Esophagus muscularis mucosa (tissue), 4 donors: ENCODE measurements around the gene PHF5A. TPM values are rescaled to one million over a fixed set of nuclear protein-coding genes. Genes with fewer than 3 reads are reported as not detected.

Experiments
- DNase-seq: peaks from one replicate; pipeline ENCODE4 v3.0.0-alpha.2; 2017; ENCODE audit errors: extremely low spot score
- H3K27ac ChIP-seq, 4 donors: fragments of 200-600 bp; sonication (generic); replicated peaks in 1 of 4; 1 replicate in 3 of 4; 2 replicates in 1 of 4; pipeline ENCODE4 v1.5.1; 2016 to 2019; ENCODE audit warnings: mild to moderate bottlenecking in 1 of 4
- H3K27me3 ChIP-seq, 4 donors: fragments of 200-600 bp; sonication (generic); one replicate each; pipeline versions ENCODE4 v1.5.1 to v1.6.0; 2016 to 2019
- H3K36me3 ChIP-seq, 4 donors: fragments of 200-600 bp; sonication (generic); one replicate each; pipeline ENCODE4 v1.5.1; 2016 to 2019
- H3K4me1 ChIP-seq, 4 donors: fragments of 200-600 bp; sonication (generic); one replicate each; pipeline ENCODE4 v1.5.1; 2016 to 2019
- H3K4me3 ChIP-seq, 4 donors: fragments of 200-600 bp; sonication (generic); 1 replicate in 2 of 4; 2 replicates in 2 of 4; pipeline ENCODE4 v1.5.1; 2016 to 2019; ENCODE audit warnings: mild to moderate bottlenecking in 4 of 4, moderate library complexity in 1 of 4
- H3K9me3 ChIP-seq, 4 donors: fragments of 200-600 bp; sonication (generic); 1 replicate in 3 of 4; 2 replicates in 1 of 4; pipeline ENCODE4 v1.5.1; 2016 to 2019
- EP300 ChIP-seq: sonication (generic); formaldehyde crosslinking; IDR thresholded peaks from one replicate; pipeline ENCODE4 v1.6.1; 2017; ENCODE audit warnings: antibody characterized with exemption
- POLR2A ChIP-seq: fragments of 450-650 bp; IDR thresholded peaks from one replicate; pipeline ENCODE4 v1.6.1; 2017; ENCODE audit warnings: antibody characterized with exemption, moderate library complexity, mild to moderate bottlenecking, low read depth
- POLR2AphosphoS5 ChIP-seq, 2 donors: sonication (generic); formaldehyde crosslinking; IDR thresholded peaks; one replicate each; pipeline ENCODE4 v1.6.1; 2017; ENCODE audit warnings: antibody characterized with exemption in 2 of 2
- WGBS: methylation state at CpG from one replicate; pipeline ENCODE4 v1.1.5; 2018; 5-methylcytosine and 5-hydroxymethylcytosine counted together
- intact Hi-C: fragments of 100-400 bp; cut with DNase I; formaldehyde crosslinking; loops from one replicate; pipeline ENCODE4 v1.15.1; 2023
- total RNA-seq, 4 donors: library from RNA; depleted of rRNA; stranded (reverse); fragments of >200 nt; gene quantifications; one replicate each; pipeline versions ENCODE4 v1.1.0 to v1.2.1, GENCODE V29; 2016
- TF ChIP-seq, protein P1 (sequence below), 3 experiments: fragments of 200-600 bp in 2 of 3; fragments of 450-650 bp in 1 of 3; sonication (generic) in 2 of 3; IDR thresholded peaks; one replicate each; pipeline ENCODE4 v1.5.1; 2017 to 2019; ENCODE audit warnings: antibody characterized with exemption in 3 of 3, mild to moderate bottlenecking in 2 of 3, moderate library complexity in 1 of 3

The PHF5A gene
- total RNA-seq, 4 donors from 2014 or later, result 36.5 to 46.1 (median 42.2) TPM

DNA sequence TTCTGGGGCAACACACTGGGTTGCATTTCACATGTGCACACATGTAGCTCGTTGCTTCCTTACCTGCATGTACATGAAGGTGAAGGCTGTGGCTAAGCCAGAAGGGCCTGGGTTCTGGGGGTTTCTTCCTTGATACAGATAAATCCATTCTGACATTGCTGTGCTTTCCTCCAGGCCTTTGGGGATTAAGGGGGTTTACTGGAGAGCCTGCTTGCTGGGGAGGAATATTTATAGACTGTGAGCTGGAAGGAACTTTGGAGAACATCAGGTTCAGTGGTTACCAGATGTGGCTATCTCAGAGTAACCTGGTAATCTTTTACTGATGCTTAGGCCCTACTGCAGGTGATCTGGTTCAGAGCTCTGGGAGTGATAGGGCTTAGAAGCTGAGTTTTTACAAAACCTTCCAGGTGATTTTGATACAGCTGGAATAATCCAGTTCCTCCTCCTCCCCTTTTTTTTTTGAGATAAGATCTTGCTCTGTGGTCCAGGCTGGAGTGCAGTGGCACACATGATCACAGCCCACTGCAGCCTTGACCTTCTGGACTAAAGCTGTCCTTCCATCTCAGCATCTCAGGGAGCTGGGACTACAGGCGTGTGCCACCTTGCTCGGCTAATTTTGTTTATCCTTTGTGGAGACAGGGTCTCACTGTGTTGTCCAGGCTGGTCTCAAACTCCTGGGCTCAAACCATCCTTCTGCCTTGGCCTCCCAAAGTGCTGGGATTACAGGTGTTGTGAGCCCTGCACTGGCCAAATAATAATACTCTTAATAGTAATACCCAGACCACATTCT is 20.3 kb upstream of the PHF5A start:
- DNase-seq, result no peak
- no peaks in the 10 kb centered on the region for H3K9me3 ChIP-seq
- peak overlapping the region; percentile 82 to 95 (median 86) for H3K27ac ChIP-seq
- intact Hi-C loops, result no loop called here
- H3K27me3 ChIP-seq, result no peaks in the 10 kb centered on the region
- H3K4me3 ChIP-seq, result no peak overlapping the region
- TF ChIP-seq, protein P1, sequence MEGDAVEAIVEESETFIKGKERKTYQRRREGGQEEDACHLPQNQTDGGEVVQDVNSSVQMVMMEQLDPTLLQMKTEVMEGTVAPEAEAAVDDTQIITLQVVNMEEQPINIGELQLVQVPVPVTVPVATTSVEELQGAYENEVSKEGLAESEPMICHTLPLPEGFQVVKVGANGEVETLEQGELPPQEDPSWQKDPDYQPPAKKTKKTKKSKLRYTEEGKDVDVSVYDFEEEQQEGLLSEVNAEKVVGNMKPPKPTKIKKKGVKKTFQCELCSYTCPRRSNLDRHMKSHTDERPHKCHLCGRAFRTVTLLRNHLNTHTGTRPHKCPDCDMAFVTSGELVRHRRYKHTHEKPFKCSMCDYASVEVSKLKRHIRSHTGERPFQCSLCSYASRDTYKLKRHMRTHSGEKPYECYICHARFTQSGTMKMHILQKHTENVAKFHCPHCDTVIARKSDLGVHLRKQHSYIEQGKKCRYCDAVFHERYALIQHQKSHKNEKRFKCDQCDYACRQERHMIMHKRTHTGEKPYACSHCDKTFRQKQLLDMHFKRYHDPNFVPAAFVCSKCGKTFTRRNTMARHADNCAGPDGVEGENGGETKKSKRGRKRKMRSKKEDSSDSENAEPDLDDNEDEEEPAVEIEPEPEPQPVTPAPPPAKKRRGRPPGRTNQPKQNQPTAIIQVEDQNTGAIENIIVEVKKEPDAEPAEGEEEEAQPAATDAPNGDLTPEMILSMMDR (IDR thresholded peaks at IDR 0.05), result no peak
- TF ChIP-seq POLR2A (no peak), POLR2AphosphoS5 (IDR thresholded peaks at IDR 0.05) (no peak), EP300 (no peak)
- 83% methylated on average over 3 of the region's 3 CpGs for WGBS
- H3K4me1 ChIP-seq, result peaks cover 87 to 100% (median 99%) of the 10 kb centered on the region in 4 donors
- no peaks in the 10 kb centered on the region for H3K36me3 ChIP-seq

DNA sequence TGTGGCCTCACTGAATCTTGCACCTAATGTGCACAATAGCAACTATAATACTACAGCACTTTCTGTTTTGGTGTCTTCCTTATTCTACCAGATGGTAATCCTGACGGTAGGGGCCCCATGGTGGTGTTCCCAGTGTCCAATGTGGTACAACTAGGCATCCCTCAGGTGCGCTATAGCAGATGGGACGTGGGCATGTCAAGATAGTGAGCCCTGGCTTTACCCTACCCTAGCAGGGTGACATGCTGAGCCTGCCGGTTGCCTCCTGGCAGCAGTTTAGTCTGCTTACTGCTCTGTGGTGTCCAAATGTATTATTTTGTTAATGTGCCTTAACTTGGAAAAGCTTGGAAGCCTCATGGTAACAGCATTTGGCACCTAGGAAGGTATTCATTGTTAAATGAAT is 19.6 kb upstream of the PHF5A start:
- no peak for DNase-seq
- WGBS, result 73% methylated on average over 4 of the region's 4 CpGs
- H3K27ac ChIP-seq, result peak overlapping the region; percentile 82 to 95 (median 86)

DNA sequence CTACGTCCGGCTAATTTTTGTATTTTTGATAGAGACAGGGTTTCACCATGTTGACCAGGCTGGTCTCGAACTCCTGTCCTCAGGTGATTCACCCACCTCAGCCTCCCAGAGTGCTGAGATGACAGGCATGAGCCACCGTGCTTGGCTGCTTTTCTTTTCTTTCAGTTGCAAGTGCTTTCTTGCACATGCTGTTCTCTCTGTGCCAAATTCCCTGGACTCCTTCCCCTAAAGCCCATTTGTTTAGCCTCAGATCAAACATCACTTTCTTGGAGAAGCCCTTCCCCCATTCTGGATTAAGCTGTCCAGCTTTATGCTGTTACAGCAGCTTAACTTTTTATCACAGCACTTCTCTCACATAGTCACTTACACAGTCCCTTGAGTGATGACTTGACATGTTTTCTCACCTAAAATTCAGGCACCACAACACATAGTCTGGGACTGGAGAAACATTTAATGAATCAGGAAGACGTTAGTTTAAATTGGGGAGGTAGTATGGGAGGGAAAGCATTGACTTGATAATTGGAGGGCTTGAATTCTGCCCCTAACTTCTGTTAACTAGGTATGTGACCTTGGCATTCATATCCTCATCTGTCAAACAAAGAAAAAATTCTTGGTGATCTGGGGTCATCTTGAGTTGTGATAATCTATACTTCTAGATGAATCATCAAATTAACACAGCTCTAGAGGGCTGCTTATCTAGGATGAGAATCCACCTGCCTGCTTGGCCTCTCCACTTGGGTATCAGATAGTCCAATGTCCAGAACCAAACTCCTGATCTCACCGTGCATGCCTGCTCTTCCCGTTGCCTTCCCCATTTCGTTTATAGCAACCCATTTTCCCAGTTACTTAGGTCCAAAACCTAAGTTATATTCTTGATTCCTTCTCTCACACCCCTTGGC is 18.8 kb upstream of the PHF5A start:
- Histone ChIP-seq H3K27me3 (no peaks in the 10 kb centered on the region), H3K36me3 (no peaks in the 10 kb centered on the region), H3K9me3 (no peaks in the 10 kb centered on the region), H3K4me1 (peaks cover 90 to 100% (median 99%) of the 10 kb centered on the region in 4 donors), H3K27ac (peak overlapping the region; percentile 82 to 95 (median 86)), H3K4me3 (no peak overlapping the region)
- no peak for DNase-seq
- TF ChIP-seq EP300 (peak; percentile 17), POLR2AphosphoS5 (IDR thresholded peaks at IDR 0.05) (peak; percentile 79 to 89)
- TF ChIP-seq, protein P1 (IDR thresholded peaks at IDR 0.05), result no peak
- intact Hi-C loops, result no loop called here
- 47% methylated on average over 8 of the region's 8 CpGs for WGBS

More for the DNA sequence above, 19.6 kb upstream of the PHF5A start:
- H3K4me1 ChIP-seq, result peaks cover 89 to 100% (median 99%) of the 10 kb centered on the region in 4 donors
- intact Hi-C loops, result no loop called here
- no peaks in the 10 kb centered on the region for H3K27me3 ChIP-seq
- TF ChIP-seq POLR2AphosphoS5 (IDR thresholded peaks at IDR 0.05), result no peak
- no peak for TF ChIP-seq POLR2A
- no peak for TF ChIP-seq EP300
- TF ChIP-seq, protein P1 (IDR thresholded peaks at IDR 0.05), result no peak
- no peaks in the 10 kb centered on the region for H3K36me3 ChIP-seq
- H3K4me3 ChIP-seq, result no peak overlapping the region
- no peaks in the 10 kb centered on the region for H3K9me3 ChIP-seq

DNA sequence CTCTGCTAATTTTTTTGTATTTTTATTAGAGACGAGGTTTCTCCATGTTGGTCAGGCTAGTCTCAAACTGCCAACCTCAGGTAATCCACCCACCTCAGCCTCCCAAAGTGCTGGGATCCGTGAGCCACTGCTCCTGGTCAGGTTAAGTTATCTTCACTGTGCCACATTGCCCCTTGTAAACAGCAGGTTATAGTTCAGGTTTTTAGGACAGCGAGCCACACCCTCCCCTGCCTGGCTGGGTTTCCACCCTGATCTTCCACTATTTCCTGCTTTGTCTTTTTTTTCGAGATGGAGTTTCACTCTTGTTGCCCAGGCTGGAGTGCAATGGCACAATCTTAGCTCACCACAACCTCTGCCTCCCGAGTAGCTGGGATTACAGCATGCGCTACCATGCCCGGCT is 16.5 kb upstream of the PHF5A start:
- Histone ChIP-seq H3K27ac (peak overlapping the region; percentile 82 to 95 (median 86)), H3K9me3 (no peaks in the 10 kb centered on the region), H3K4me3 (no peak overlapping the region), H3K4me1 (peaks cover 91 to 100% (median 99%) of the 10 kb centered on the region in 4 donors), H3K27me3 (no peaks in the 10 kb centered on the region), H3K36me3 (no peaks in the 10 kb centered on the region)
- TF ChIP-seq POLR2AphosphoS5 (IDR thresholded peaks at IDR 0.05) (no peak), EP300 (no peak), POLR2A (no peak)
- TF ChIP-seq, protein P1 (IDR thresholded peaks at IDR 0.05), result no peak
- no peak for DNase-seq
- intact Hi-C loops, result no loop called here
- WGBS, result 70% methylated on average over 7 of the region's 7 CpGs
